ENCODE results near the gene USP7. TPM values are rescaled to one million over a fixed set of nuclear protein-coding genes. Genes with fewer than 3 reads are reported as not detected.

Gene USP7
- polyA plus RNA-seq, 1 donor (not counting 4 experiments of a cell fraction or from before 2014, with no cell fraction given): 63.4 TPM

DNA sequence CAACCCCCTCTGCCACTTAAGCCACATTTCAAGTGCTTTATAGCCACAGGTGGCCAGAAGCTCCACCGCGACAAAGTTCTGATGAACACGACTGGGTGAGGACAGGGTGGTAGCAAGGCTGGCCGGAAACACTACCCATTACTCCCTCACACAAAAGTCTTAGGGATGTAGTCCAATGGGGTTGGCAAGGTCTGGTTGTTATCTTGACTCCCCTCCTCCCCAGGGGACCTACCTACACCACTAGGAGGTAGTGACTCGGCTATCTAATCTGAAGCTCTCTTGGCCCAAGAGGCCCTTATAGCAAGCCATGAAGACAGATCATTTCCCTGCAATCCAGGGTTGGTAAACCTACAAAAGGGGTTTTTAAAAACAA, 73.2 kb downstream of the USP7 start:
- no peaks in the 10 kb centered on the region for H3K79me2 ChIP-seq (ENCODE audit: control insufficient read depth, insufficient read depth, low read length)
- no peak overlapping the region for H3K4me3 ChIP-seq (ENCODE audit: control insufficient read depth in 2 of 3, extremely low read depth in 1 of 3, insufficient read depth in 2 of 3, low read depth in 1 of 3, low read length in 3 of 3)
- dilution Hi-C loops (cut with MboI; ENCODE audit: extremely low pct_ligation_motif_present, low sequenced_read_pairs): no loop called here
- DNase-seq (ENCODE audit: low read depth, low spot score) (no peak), FAIRE-seq (no peak)
- H3K27me3 ChIP-seq (ENCODE audit: control insufficient read depth, extremely low read depth, insufficient read depth, low read length): no peaks in the 10 kb centered on the region
- no peak overlapping the region for H3K27ac ChIP-seq (ENCODE audit: control insufficient read depth, insufficient read depth, low read length)
- no peaks in the 10 kb centered on the region for H3K9me3 ChIP-seq (ENCODE audit: control insufficient read depth, low read depth, low read length)
- no peak overlapping the region for H3K9ac ChIP-seq (ENCODE audit: control insufficient read depth, extremely low read depth, insufficient read depth, low read length)
- H4K20me1 ChIP-seq (ENCODE audit: control insufficient read depth, extremely low read depth, insufficient read depth, low read length): peaks cover 4% of the 10 kb centered on the region
- H3K4me2 ChIP-seq (ENCODE audit: control insufficient read depth, extremely low read depth, insufficient read depth, low read depth, low read length): no peak overlapping the region
- TF ChIP-seq, protein P1, sequence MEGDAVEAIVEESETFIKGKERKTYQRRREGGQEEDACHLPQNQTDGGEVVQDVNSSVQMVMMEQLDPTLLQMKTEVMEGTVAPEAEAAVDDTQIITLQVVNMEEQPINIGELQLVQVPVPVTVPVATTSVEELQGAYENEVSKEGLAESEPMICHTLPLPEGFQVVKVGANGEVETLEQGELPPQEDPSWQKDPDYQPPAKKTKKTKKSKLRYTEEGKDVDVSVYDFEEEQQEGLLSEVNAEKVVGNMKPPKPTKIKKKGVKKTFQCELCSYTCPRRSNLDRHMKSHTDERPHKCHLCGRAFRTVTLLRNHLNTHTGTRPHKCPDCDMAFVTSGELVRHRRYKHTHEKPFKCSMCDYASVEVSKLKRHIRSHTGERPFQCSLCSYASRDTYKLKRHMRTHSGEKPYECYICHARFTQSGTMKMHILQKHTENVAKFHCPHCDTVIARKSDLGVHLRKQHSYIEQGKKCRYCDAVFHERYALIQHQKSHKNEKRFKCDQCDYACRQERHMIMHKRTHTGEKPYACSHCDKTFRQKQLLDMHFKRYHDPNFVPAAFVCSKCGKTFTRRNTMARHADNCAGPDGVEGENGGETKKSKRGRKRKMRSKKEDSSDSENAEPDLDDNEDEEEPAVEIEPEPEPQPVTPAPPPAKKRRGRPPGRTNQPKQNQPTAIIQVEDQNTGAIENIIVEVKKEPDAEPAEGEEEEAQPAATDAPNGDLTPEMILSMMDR (optimal IDR thresholded peaks at IDR 0.05 in 1 of 3, IDR thresholded peaks at IDR 0.05 in 1 of 3, conservative IDR thresholded peaks at IDR 0.05 in 1 of 3; ENCODE audit: extremely low read depth in 1 of 3, insufficient read depth in 2 of 3, low read length in 3 of 3): no peak
- no peak for TF ChIP-seq EZH2 (IDR thresholded peaks at IDR 0.05; ENCODE audit: low read length)
- H3K36me3 ChIP-seq (ENCODE audit: control insufficient read depth in 2 of 2, extremely low read depth in 1 of 2, insufficient read depth in 2 of 2, low read length in 2 of 2): peaks cover 39 to 42% of the 10 kb centered on the region in 2 experiments
- no peaks in the 10 kb centered on the region for H3K9me1 ChIP-seq (ENCODE audit: control insufficient read depth, extremely low read depth, insufficient read depth, low read length)
- no peak overlapping the region for H2AFZ ChIP-seq (ENCODE audit: control insufficient read depth, low read length)
- peaks cover 14% of the 10 kb centered on the region for H3K4me1 ChIP-seq (ENCODE audit: control insufficient read depth, extremely low read depth, insufficient read depth, low read length)

GRCh38 chr16:8889893-8890548, 73.7 kb downstream of the USP7 start:
- Histone ChIP-seq H4K20me1 (ENCODE audit: control insufficient read depth, extremely low read depth, insufficient read depth, low read length) (peaks cover 8% of the 10 kb centered on the region), H3K36me3 (ENCODE audit: control insufficient read depth in 2 of 2, extremely low read depth in 1 of 2, insufficient read depth in 2 of 2, low read length in 2 of 2) (peaks cover 35 to 38% of the 10 kb centered on the region in 2 experiments), H3K4me1 (ENCODE audit: control insufficient read depth, extremely low read depth, insufficient read depth, low read length) (peaks cover 19% of the 10 kb centered on the region), H3K27ac (ENCODE audit: control insufficient read depth, insufficient read depth, low read length) (no peak overlapping the region), H3K9ac (ENCODE audit: control insufficient read depth, extremely low read depth, insufficient read depth, low read length) (no peak overlapping the region), H3K79me2 (ENCODE audit: control insufficient read depth, insufficient read depth, low read length) (no peaks in the 10 kb centered on the region), H3K27me3 (ENCODE audit: control insufficient read depth, extremely low read depth, insufficient read depth, low read length) (no peaks in the 10 kb centered on the region), H3K4me3 (ENCODE audit: control insufficient read depth in 2 of 3, extremely low read depth in 1 of 3, insufficient read depth in 2 of 3, low read depth in 1 of 3, low read length in 3 of 3) (no peak overlapping the region), H3K9me1 (ENCODE audit: control insufficient read depth, extremely low read depth, insufficient read depth, low read length) (no peaks in the 10 kb centered on the region), H3K4me2 (ENCODE audit: control insufficient read depth, extremely low read depth, insufficient read depth, low read depth, low read length) (no peak overlapping the region), H2AFZ (ENCODE audit: control insufficient read depth, low read length) (no peak overlapping the region), H3K9me3 (ENCODE audit: control insufficient read depth, low read depth, low read length) (no peaks in the 10 kb centered on the region)
- dilution Hi-C loops (cut with MboI; ENCODE audit: extremely low pct_ligation_motif_present, low sequenced_read_pairs): no loop called here
- no peak for FAIRE-seq
- DNase-seq (ENCODE audit: low read depth, low spot score): no peak
- TF ChIP-seq, protein P1 (optimal IDR thresholded peaks at IDR 0.05 in 1 of 3, IDR thresholded peaks at IDR 0.05 in 1 of 3, conservative IDR thresholded peaks at IDR 0.05 in 1 of 3; ENCODE audit: extremely low read depth in 1 of 3, insufficient read depth in 2 of 3, low read length in 3 of 3): no peak
- TF ChIP-seq EZH2 (IDR thresholded peaks at IDR 0.05; ENCODE audit: low read length): no peak
